GM23338 (cell line): ENCODE measurements around the gene KAZN. TPM values are rescaled to one million over a fixed set of nuclear protein-coding genes. Genes with fewer than 3 reads are reported as not detected.

ENCODE experiments used
- ATAC-seq: fragments of 200-7000 bp; cut with Tn5 transposase; 3 replicates; pipeline ENCODE4 v1.9.1; 2020
- DNase-seq: peaks from one replicate; pipeline ENCODE4 v3.0.0-alpha.2; 2015; ENCODE audit warnings: low spot score
- H2AFZ ChIP-seq: fragments of 200-600 bp; sonication (generic); 2 replicates; pipeline ENCODE4 v1.8.0; 2016; ENCODE audit warnings: antibody characterized with exemption, mild to moderate bottlenecking, moderate library complexity
- H3F3A ChIP-seq: fragments of 200-600 bp; sonication (generic); replicated peaks from 2 replicates; pipeline ENCODE4 v1.8.0; 2017; ENCODE audit warnings: antibody characterized with exemption, mixed run types, low read depth
- H3K27ac ChIP-seq: fragments of 200-600 bp; sonication (generic); 2 replicates; pipeline ENCODE4 v1.6.1; 2016; ENCODE audit warnings: low read depth
- H3K27me3 ChIP-seq: fragments of 200-600 bp; sonication (generic); 2 replicates; pipeline ENCODE4 v1.8.0; 2016; ENCODE audit warnings: mild to moderate bottlenecking, mixed run types, moderate library complexity; ENCODE audit not compliant: insufficient read depth
- H3K36me3 ChIP-seq: fragments of 200-600 bp; sonication (generic); 2 replicates; pipeline ENCODE4 v1.8.0; 2016; ENCODE audit warnings: mild to moderate bottlenecking; ENCODE audit not compliant: insufficient read depth
- H3K4me1 ChIP-seq: fragments of 200-600 bp; sonication (generic); 2 replicates; pipeline ENCODE4 v1.8.0; 2016; ENCODE audit warnings: mild to moderate bottlenecking, moderate library complexity; ENCODE audit not compliant: insufficient read depth
- H3K4me2 ChIP-seq: fragments of 200-600 bp; sonication (generic); 2 replicates; pipeline ENCODE4 v1.7.1; 2017; ENCODE audit warnings: mixed run types
- H3K4me3 ChIP-seq: fragments of 200-600 bp; sonication (generic); 2 replicates; pipeline ENCODE4 v1.6.1; 2016; ENCODE audit warnings: mixed run types
- H3K79me2 ChIP-seq: fragments of 200-600 bp; sonication (generic); replicated peaks from 2 replicates; pipeline ENCODE4 v1.8.0; 2017; ENCODE audit warnings: mild to moderate bottlenecking; ENCODE audit not compliant: insufficient read depth
- H3K9me2 ChIP-seq: fragments of 200-600 bp; sonication (generic); 2 replicates; pipeline ENCODE4 v1.8.0; 2017; ENCODE audit not compliant: insufficient read depth
- H4K20me1 ChIP-seq: fragments of 200-600 bp; sonication (generic); replicated peaks from 2 replicates; pipeline ENCODE4 v1.8.0; 2017; ENCODE audit warnings: mild to moderate bottlenecking; ENCODE audit not compliant: insufficient read depth
- H3K27ac Mint-ChIP-seq: 2 replicates; pipeline ENCODE4 v1.8.0; 2020; ENCODE audit warnings: inconsistent platforms, mild to moderate bottlenecking, moderate library complexity, mixed read lengths
- H3K27me3 Mint-ChIP-seq: 3 replicates; pipeline ENCODE4 v1.8.0; 2022; ENCODE audit warnings: low read depth, mild to moderate bottlenecking, moderate library complexity, mixed read lengths, inconsistent platforms; ENCODE audit not compliant: insufficient read depth, poor library complexity
- H3K36me3 Mint-ChIP-seq: 3 replicates; pipeline ENCODE4 v1.8.0; 2021; ENCODE audit warnings: low read depth, mild to moderate bottlenecking, inconsistent platforms, moderate library complexity, mixed read lengths
- H3K4me1 Mint-ChIP-seq: 3 replicates; pipeline ENCODE4 v1.8.0; 2020; ENCODE audit warnings: mild to moderate bottlenecking, inconsistent platforms, mixed read lengths
- H3K4me3 Mint-ChIP-seq: 3 replicates; pipeline ENCODE4 v1.8.0; 2021; ENCODE audit warnings: moderate library complexity, mild to moderate bottlenecking, inconsistent platforms, mixed read lengths
- H3K9me3 Mint-ChIP-seq: 3 replicates; pipeline ENCODE4 v1.8.0; 2020; ENCODE audit warnings: moderate library complexity, mild to moderate bottlenecking, inconsistent platforms, mixed read lengths
- CREB1 ChIP-seq: fragments of 250-450 bp; sonication (Bioruptor Pico); IDR thresholded peaks from 2 replicates; pipeline ENCODE4 v1.5.0; 2020; ENCODE audit warnings: low read depth, mild to moderate bottlenecking, moderate library complexity
- EZH2 ChIP-seq: fragments of 200-600 bp; sonication (generic); IDR thresholded peaks from one replicate; pipeline ENCODE4 v1.8.0; 2017; ENCODE audit warnings: antibody characterized with exemption, mild to moderate bottlenecking, low read depth; ENCODE audit not compliant: unreplicated experiment
- EZH2phosphoT487 ChIP-seq: fragments of 200-600 bp; sonication (generic); IDR thresholded peaks from one replicate; pipeline ENCODE4 v1.8.1; 2018; ENCODE audit warnings: antibody characterized with exemption; ENCODE audit not compliant: unreplicated experiment
- JUNB ChIP-seq: IDR thresholded peaks from one replicate; pipeline ENCODE4 v1.6.1; 2016; ENCODE audit warnings: antibody characterized with exemption; ENCODE audit not compliant: unreplicated experiment
- NANOG ChIP-seq: IDR thresholded peaks from 2 replicates; pipeline ENCODE4 v1.6.1; 2016; ENCODE audit warnings: antibody characterized with exemption, borderline replicate concordance
- POLR2AphosphoS5 ChIP-seq: IDR thresholded peaks from 2 replicates; pipeline ENCODE4 v1.6.1; 2016; ENCODE audit warnings: antibody characterized with exemption, low read depth
- STAT1 ChIP-seq: IDR thresholded peaks from one replicate; pipeline ENCODE4 v1.6.1; 2016; ENCODE audit warnings: antibody characterized with exemption; ENCODE audit not compliant: unreplicated experiment
- ZNF331 ChIP-seq: fragments of 250-450 bp; sonication (Bioruptor Pico); IDR thresholded peaks from 2 replicates; pipeline ENCODE4 v1.5.0; 2020; ENCODE audit warnings: low read depth, mild to moderate bottlenecking, moderate library complexity
- polyA plus RNA-seq: library from polyadenylated mRNA; unstranded; fragments of >200 nt; fragmentation: Nextera tagmentation; extraction: Ambion mirVana; gene quantifications from 2 replicates; pipeline ENCODE4 v1.2.1, GENCODE V29; 2016
- total RNA-seq: library from RNA; depleted of rRNA; stranded (reverse); fragments of >200 nt; shearing (Covaris generic); gene quantifications from 2 replicates; pipeline ENCODE4 v1.2.3, GENCODE V29; 2014
- TF ChIP-seq, protein P1 (sequence below): IDR thresholded peaks from one replicate; pipeline ENCODE4 v1.6.1; 2018; ENCODE audit warnings: antibody characterized with exemption; ENCODE audit not compliant: unreplicated experiment
- TF ChIP-seq, protein P2 (sequence below): IDR thresholded peaks from 2 replicates; pipeline ENCODE4 v1.6.1; 2016; ENCODE audit warnings: antibody characterized with exemption
- TF ChIP-seq, protein P3 (sequence below), 2 experiments: fragments of 200-600 bp in 1 of 2; sonication (generic) in 1 of 2; conservative IDR thresholded peaks; 2 replicates each; pipeline versions ENCODE4 v1.5.1 to v1.6.1; 2016 to 2017; ENCODE audit warnings: antibody characterized with exemption in 2 of 2, low read depth in 2 of 2, mild to moderate bottlenecking in 2 of 2, moderate library complexity in 1 of 2

The KAZN gene
- total and polyA plus RNA-seq, 2 experiments from 2014 or later: 9.9 to 15.0 TPM

DNA sequence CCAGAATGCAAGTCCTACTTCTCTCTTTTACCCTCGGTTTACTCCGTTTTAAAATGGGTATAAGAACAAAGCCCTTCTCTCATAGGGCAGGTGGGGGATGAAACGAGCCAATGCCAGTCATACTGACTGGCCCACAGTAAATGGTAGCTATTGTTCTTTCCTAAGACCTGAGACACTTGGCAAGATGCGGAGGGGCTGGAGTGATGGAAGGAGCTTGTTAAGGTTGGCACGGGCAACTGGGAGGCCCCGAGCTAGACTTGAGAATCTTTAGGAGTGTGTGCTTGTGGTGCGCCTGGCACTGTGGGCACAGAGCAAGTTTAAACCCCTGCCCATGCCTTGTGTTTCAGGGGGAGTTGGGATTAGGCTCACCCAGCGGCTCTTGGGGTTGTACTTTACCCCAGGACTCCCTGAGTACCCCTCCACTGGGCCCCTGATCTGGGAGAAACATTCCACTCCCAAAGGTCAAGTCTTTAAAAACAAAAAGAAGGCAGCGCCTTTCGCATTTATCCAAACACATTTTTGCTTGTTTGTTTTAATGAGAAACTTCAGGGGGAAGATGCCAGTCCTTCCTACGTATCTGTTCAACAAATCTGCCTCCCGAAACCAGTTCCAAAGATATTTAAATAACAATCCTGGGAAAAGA, 314.5 kb downstream of the KAZN start:
- Mint-ChIP-seq H3K9me3 (no peaks in the 10 kb centered on the region), H3K4me3 (no peak overlapping the region), H3K27ac (no peak overlapping the region), H3K4me1 (peaks cover 19% of the 10 kb centered on the region), H3K27me3 (no peaks in the 10 kb centered on the region), H3K36me3 (no peaks in the 10 kb centered on the region)
- no peak for ATAC-seq
- no peak for DNase-seq
- Histone ChIP-seq H3F3A (no peaks in the 10 kb centered on the region), H2AFZ (no peak overlapping the region), H3K27ac (no peak overlapping the region), H3K4me2 (no peak overlapping the region), H3K9me2 (no peaks in the 10 kb centered on the region), H3K36me3 (no peaks in the 10 kb centered on the region), H3K4me1 (peaks cover 9% of the 10 kb centered on the region; the same call in 1 of the 2 replicates), H3K79me2 (no peaks in the 10 kb centered on the region), H3K27me3 (no peaks in the 10 kb centered on the region), H4K20me1 (no peaks in the 10 kb centered on the region; the same call in 1 of the 2 replicates), H3K4me3 (no peak overlapping the region)
- TF ChIP-seq EZH2phosphoT487 (no peak), CREB1 (no peak), ZNF331 (CRISPR knock-in tag) (no peak)
- TF ChIP-seq, protein P1, sequence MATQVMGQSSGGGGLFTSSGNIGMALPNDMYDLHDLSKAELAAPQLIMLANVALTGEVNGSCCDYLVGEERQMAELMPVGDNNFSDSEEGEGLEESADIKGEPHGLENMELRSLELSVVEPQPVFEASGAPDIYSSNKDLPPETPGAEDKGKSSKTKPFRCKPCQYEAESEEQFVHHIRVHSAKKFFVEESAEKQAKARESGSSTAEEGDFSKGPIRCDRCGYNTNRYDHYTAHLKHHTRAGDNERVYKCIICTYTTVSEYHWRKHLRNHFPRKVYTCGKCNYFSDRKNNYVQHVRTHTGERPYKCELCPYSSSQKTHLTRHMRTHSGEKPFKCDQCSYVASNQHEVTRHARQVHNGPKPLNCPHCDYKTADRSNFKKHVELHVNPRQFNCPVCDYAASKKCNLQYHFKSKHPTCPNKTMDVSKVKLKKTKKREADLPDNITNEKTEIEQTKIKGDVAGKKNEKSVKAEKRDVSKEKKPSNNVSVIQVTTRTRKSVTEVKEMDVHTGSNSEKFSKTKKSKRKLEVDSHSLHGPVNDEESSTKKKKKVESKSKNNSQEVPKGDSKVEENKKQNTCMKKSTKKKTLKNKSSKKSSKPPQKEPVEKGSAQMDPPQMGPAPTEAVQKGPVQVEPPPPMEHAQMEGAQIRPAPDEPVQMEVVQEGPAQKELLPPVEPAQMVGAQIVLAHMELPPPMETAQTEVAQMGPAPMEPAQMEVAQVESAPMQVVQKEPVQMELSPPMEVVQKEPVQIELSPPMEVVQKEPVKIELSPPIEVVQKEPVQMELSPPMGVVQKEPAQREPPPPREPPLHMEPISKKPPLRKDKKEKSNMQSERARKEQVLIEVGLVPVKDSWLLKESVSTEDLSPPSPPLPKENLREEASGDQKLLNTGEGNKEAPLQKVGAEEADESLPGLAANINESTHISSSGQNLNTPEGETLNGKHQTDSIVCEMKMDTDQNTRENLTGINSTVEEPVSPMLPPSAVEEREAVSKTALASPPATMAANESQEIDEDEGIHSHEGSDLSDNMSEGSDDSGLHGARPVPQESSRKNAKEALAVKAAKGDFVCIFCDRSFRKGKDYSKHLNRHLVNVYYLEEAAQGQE: no peak
- TF ChIP-seq, protein P2, sequence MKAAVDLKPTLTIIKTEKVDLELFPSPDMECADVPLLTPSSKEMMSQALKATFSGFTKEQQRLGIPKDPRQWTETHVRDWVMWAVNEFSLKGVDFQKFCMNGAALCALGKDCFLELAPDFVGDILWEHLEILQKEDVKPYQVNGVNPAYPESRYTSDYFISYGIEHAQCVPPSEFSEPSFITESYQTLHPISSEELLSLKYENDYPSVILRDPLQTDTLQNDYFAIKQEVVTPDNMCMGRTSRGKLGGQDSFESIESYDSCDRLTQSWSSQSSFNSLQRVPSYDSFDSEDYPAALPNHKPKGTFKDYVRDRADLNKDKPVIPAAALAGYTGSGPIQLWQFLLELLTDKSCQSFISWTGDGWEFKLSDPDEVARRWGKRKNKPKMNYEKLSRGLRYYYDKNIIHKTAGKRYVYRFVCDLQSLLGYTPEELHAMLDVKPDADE: no peak
- TF ChIP-seq, protein P3, sequence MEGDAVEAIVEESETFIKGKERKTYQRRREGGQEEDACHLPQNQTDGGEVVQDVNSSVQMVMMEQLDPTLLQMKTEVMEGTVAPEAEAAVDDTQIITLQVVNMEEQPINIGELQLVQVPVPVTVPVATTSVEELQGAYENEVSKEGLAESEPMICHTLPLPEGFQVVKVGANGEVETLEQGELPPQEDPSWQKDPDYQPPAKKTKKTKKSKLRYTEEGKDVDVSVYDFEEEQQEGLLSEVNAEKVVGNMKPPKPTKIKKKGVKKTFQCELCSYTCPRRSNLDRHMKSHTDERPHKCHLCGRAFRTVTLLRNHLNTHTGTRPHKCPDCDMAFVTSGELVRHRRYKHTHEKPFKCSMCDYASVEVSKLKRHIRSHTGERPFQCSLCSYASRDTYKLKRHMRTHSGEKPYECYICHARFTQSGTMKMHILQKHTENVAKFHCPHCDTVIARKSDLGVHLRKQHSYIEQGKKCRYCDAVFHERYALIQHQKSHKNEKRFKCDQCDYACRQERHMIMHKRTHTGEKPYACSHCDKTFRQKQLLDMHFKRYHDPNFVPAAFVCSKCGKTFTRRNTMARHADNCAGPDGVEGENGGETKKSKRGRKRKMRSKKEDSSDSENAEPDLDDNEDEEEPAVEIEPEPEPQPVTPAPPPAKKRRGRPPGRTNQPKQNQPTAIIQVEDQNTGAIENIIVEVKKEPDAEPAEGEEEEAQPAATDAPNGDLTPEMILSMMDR (conservative IDR thresholded peaks at IDR 0.05; ENCODE audit: low read depth in 2 of 2): no peak

DNA sequence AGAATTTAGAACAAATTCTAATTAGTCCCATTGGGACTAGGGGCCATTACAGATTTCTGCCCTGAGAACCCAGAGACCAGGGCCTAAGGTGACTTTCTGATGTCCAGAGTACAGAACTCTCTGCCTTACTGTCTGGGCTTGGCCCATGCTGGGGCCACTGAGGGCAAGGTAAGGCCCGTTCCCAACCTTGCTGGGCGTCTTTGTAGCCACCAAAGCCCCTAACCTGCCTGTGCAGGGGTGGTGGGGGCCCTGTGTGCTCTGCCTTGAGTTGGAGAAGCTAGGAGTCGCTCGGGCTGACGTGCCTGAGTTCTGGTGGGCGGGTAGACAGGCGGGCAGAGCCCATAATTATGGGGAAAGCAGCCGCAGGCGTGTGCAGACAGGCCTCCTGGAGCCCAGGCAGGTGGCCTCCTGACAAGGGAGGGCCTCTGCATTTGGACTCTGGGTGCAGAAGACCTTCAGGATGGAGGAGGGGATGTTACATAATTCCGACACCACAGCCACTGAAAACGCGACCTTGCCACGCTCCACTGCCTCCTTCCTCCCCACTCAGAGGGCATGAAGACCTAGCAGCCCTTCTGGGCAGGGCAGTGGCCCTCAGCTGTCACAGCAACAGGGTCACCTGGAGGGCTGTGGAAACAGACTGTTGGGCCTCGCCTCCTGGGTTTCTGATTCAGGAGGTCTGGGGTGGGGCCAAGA, 315.1 kb downstream of the KAZN start:
- H3K27ac Mint-ChIP-seq: no peak overlapping the region
- no peak for DNase-seq
- Histone ChIP-seq H3K27ac (no peak overlapping the region), H3K4me1 (peaks cover 9% of the 10 kb centered on the region; the same call in 1 of the 2 replicates), H3K4me3 (no peak overlapping the region), H3F3A (no peaks in the 10 kb centered on the region), H4K20me1 (no peaks in the 10 kb centered on the region; the same call in 1 of the 2 replicates), H3K79me2 (no peaks in the 10 kb centered on the region), H3K36me3 (no peaks in the 10 kb centered on the region), H2AFZ (no peak overlapping the region), H3K4me2 (no peak overlapping the region), H3K27me3 (no peaks in the 10 kb centered on the region), H3K9me2 (no peaks in the 10 kb centered on the region)
- H3K4me3 Mint-ChIP-seq: no peak overlapping the region
- H3K27me3 Mint-ChIP-seq: no peaks in the 10 kb centered on the region
- H3K9me3 Mint-ChIP-seq: no peaks in the 10 kb centered on the region
- no peak for ATAC-seq
- H3K4me1 Mint-ChIP-seq: peaks cover 19% of the 10 kb centered on the region
- H3K36me3 Mint-ChIP-seq: no peaks in the 10 kb centered on the region
- TF ChIP-seq EZH2: no peak
- TF ChIP-seq STAT1: no peak
- TF ChIP-seq ZNF331 (CRISPR knock-in tag): no peak
- no peak for TF ChIP-seq POLR2AphosphoS5
- TF ChIP-seq, protein P1: no peak
- TF ChIP-seq JUNB: no peak
- no peak for TF ChIP-seq EZH2phosphoT487
- TF ChIP-seq, protein P2: no peak
- TF ChIP-seq NANOG: no peak
